T-helper 1 cell treated with Interleukin-12 subunit alpha and Interleukin-12 subunit beta and Interleukin-4 antibody, amounts not matched to agents 30 μg/mL and 1 μg/mL, for 36 hours (primary cell): Measurements from ENCODE around the gene NRAP.

Experiments
- H3K27ac Mint-ChIP-seq: one replicate; pipeline ENCODE4 v1.8.0; 2021; ENCODE audit warnings: mild to moderate bottlenecking, mixed read lengths
- H3K27me3 Mint-ChIP-seq: one replicate; pipeline ENCODE4 v1.8.0; 2021; ENCODE audit warnings: low read depth, mixed read lengths
- H3K36me3 Mint-ChIP-seq: one replicate; pipeline ENCODE4 v1.8.0; 2021; ENCODE audit warnings: low read depth, mixed read lengths
- H3K4me1 Mint-ChIP-seq: one replicate; pipeline ENCODE4 v1.8.0; 2021; ENCODE audit warnings: low read depth, mixed read lengths
- H3K4me3 Mint-ChIP-seq: one replicate; pipeline ENCODE4 v1.8.0; 2021; ENCODE audit warnings: mild to moderate bottlenecking, moderate library complexity, mixed read lengths
- H3K9me3 Mint-ChIP-seq: one replicate; pipeline ENCODE4 v1.8.0; 2021; ENCODE audit warnings: mixed read lengths

NRAP gene

DNA sequence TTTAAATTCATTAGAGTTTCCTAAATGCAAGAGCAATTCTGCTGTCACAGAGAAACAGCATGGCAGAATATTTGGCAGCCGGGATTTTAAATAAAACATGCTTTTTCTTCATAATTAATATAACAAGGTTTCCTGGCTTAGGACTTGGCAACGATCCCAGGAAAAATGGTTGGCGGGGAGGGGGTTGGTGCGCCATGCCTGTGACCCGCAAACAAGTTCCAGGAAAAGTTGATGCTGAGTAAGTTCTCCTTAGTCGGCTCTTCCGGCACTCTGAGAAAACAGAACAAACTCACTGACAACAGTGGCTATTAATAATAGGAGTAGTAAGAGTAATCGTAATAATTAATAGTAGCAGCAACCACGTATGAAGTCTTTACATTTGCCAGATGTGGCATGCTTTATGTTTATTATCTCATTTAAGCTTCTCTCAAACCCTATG is 106.4 kb downstream of the NRAP start:
- no peaks in the 10 kb centered on the region for H3K9me3 Mint-ChIP-seq
- H3K4me3 Mint-ChIP-seq: no peak overlapping the region
- H3K36me3 Mint-ChIP-seq: no peaks in the 10 kb centered on the region
- H3K27ac Mint-ChIP-seq: no peak overlapping the region
- peaks cover 7% of the 10 kb centered on the region for H3K4me1 Mint-ChIP-seq
- H3K27me3 Mint-ChIP-seq: peaks cover 12% of the 10 kb centered on the region

DNA sequence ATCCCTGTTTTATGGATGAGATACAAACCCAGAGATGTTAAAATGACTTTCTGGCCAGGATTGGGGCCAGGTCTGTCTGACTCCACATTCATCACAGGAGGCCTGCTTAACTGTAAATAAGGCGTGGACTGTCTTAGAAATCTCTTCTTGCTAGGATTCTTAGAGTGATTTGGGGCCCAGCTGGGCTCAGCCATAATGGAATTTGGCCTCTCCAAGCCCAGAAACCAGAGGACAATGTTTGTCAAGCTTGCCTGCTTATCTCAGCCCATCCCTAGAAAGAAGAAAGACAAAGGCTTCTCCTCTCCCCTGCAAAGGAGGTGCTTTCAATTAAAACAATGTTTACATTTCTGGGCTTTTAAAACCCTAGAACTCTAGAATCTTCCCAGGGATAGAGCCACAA is 108.1 kb downstream of the NRAP start:
- Mint-ChIP-seq H3K27me3 (peaks cover 12% of the 10 kb centered on the region), H3K36me3 (no peaks in the 10 kb centered on the region), H3K4me3 (no peak overlapping the region), H3K4me1 (peaks cover 9% of the 10 kb centered on the region), H3K27ac (no peak overlapping the region), H3K9me3 (no peaks in the 10 kb centered on the region)

DNA sequence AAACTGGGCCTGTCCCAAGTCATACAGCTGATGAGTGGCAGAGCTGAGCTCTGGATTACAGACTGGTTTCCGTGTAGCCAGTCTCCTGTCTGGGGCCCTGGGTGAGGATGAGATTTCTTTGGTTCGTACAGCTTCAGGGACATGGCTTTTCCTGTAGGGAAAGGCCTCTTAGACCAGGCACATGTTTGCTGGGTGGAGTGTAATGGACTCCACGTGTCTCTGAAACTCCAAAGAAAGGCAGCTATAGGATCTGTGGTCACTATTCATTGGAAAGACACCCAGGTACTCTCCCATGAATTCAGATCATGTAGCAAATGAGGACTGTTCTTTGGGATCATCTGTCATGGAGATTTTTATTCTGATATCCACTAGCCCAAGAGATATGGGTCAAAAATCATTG is 108.6 kb downstream of the NRAP start:
- Mint-ChIP-seq H3K27me3 (peaks cover 12% of the 10 kb centered on the region), H3K27ac (no peak overlapping the region), H3K4me3 (no peak overlapping the region), H3K4me1 (peaks cover 12% of the 10 kb centered on the region), H3K36me3 (no peaks in the 10 kb centered on the region), H3K9me3 (no peaks in the 10 kb centered on the region)

DNA sequence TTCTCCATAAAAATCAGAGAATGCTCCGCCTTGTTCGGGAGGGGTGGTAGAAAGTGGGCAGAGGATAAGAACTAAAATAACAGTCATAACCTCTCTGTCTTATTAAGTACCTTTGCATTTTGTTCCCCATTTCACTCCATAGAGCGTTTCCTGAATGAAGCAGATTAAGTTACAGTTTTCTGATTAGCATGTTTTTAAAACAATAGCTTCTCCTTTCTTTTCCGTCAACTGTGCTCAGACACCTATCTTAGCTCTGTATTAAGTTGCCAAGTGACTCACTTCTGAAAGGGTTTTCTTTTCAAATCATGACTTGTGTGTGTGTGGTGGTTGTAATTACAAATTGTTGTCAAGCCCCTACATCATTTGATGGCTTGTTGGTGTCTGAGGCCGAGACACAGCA is 109.6 kb downstream of the NRAP start:
- no peaks in the 10 kb centered on the region for H3K36me3 Mint-ChIP-seq
- H3K4me1 Mint-ChIP-seq: peaks cover 14% of the 10 kb centered on the region
- H3K27me3 Mint-ChIP-seq: peaks cover 12% of the 10 kb centered on the region
- no peak overlapping the region for H3K4me3 Mint-ChIP-seq
- H3K9me3 Mint-ChIP-seq: no peaks in the 10 kb centered on the region
- H3K27ac Mint-ChIP-seq: no peak overlapping the region

DNA sequence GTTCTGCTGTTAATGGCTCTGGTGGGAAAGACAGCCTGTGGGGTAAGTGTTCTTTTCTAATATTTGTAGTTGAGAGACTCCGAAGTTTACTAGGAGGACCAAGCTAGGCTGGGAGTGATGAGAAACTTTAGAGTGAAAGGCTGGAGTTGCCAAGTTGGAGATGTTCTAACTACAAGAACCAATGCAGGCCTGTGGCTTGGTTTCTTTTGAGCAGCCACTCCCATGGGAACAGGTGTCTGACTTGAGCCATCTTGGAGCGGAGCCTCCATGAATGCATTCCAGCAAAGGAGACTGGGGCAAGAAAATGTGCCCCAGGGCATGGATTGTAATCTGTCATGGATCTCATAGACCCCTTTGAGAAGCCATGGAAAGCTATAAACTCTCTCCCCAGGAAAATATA is 110.7 kb downstream of the NRAP start:
- peaks cover 14% of the 10 kb centered on the region for H3K4me1 Mint-ChIP-seq
- no peak overlapping the region for H3K4me3 Mint-ChIP-seq
- no peak overlapping the region for H3K27ac Mint-ChIP-seq
- peaks cover 12% of the 10 kb centered on the region for H3K27me3 Mint-ChIP-seq
- no peaks in the 10 kb centered on the region for H3K9me3 Mint-ChIP-seq
- H3K36me3 Mint-ChIP-seq: no peaks in the 10 kb centered on the region

DNA sequence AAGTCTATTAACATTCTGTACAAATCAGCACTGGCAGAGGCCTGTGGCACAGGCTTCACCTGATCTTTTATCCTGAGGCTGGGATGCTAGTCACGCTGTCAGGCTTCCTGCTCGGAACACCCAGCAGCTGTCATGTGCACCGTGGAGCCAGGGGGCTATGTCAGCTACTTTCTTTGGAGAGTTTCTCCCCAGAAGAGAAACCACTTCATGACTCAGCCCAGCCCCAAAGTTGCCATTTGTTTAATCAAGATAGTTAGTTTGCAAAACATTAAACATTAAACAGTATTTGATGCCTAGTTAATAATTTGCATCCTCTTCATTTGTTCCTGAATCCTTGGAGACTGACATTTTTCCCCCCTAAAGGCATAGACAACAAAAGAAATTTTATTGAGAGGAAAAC is 111.1 kb downstream of the NRAP start, which contains the start of gene HABP2:
HABP2 (plus strand) TSS at position 353 of the 400 bp plus-strand sequence. CDS start 69 bp downstream, outside the sequence.
- peaks cover 13% of the 10 kb centered on the region for H3K4me1 Mint-ChIP-seq
- H3K9me3 Mint-ChIP-seq: no peaks in the 10 kb centered on the region
- no peak within 1 kb of the TSS for H3K27ac Mint-ChIP-seq
- no peak within 1 kb of the TSS for H3K4me3 Mint-ChIP-seq
- H3K36me3 Mint-ChIP-seq: no peaks in the 10 kb centered on the region
- H3K27me3 Mint-ChIP-seq: peaks cover 12% of the 10 kb centered on the region

DNA sequence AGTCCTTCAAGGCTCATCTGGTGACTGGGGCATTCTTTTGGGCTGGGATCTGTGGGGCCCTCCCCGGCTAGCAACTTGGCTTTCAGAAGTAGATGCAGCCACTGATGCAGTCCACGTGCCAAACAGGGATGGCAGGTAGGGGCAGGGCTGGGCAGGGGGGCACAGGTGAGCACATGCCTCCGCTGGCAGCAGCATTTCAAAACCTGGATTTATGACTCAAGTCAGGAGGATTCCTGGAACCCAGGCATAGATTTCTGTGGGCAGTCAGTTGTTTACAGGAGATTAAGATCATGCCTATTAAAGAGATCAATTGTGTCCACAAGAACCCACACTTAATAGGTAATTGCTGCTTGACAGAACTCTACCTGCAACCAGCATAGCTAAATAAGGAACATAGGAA is 111.8 kb downstream of the NRAP start:
- Mint-ChIP-seq H3K27me3 (peaks cover 12% of the 10 kb centered on the region), H3K9me3 (no peaks in the 10 kb centered on the region), H3K27ac (no peak overlapping the region), H3K4me1 (peaks cover 7% of the 10 kb centered on the region), H3K4me3 (no peak overlapping the region), H3K36me3 (no peaks in the 10 kb centered on the region)

DNA sequence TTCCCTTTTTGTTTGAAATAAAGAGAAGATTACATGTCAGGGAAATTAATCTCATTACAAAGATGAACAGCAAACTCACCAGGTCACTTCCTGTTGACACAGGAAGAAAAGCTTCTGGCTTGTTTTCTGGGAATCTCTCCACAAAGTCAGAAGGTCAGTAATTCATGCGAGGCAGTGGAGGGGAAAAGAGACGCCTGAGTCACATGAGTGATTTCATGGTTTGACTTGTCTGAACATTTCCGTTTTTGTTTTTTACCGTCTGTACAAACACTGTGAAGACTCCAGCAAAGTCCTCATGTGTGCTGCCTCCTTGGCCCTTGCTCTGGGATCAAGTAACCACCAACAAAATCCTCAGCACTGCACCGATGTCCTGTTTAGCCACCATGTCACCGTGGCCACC is 113.5 kb downstream of the NRAP start:
- Mint-ChIP-seq H3K4me1 (peaks cover 7% of the 10 kb centered on the region), H3K36me3 (no peaks in the 10 kb centered on the region), H3K4me3 (no peak overlapping the region), H3K27me3 (peaks cover 12% of the 10 kb centered on the region), H3K27ac (no peak overlapping the region), H3K9me3 (no peaks in the 10 kb centered on the region)

DNA sequence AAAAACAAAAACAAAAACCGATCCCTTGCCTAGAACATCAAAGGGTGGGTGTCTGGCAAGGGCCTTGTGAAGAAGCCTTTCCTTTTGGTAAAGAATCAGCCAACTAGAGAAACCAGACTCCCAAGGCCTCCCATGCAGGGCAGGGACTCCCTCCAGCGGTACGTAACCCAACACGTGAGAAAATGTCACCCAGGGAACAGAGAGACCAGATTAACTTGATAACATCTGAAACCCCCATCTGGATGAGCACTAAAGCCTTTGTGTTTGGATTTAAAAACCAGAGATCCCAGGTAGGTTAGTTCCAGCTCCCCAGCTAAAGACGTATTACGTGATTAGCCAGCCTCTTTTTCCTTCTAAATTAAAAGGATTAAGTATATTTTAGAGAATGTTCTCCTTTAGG is 114.0 kb downstream of the NRAP start:
- H3K4me3 Mint-ChIP-seq: no peak overlapping the region
- H3K27me3 Mint-ChIP-seq: peaks cover 12% of the 10 kb centered on the region
- H3K4me1 Mint-ChIP-seq: peaks cover 7% of the 10 kb centered on the region
- no peaks in the 10 kb centered on the region for H3K36me3 Mint-ChIP-seq
- H3K27ac Mint-ChIP-seq: no peak overlapping the region
- H3K9me3 Mint-ChIP-seq: no peaks in the 10 kb centered on the region

DNA sequence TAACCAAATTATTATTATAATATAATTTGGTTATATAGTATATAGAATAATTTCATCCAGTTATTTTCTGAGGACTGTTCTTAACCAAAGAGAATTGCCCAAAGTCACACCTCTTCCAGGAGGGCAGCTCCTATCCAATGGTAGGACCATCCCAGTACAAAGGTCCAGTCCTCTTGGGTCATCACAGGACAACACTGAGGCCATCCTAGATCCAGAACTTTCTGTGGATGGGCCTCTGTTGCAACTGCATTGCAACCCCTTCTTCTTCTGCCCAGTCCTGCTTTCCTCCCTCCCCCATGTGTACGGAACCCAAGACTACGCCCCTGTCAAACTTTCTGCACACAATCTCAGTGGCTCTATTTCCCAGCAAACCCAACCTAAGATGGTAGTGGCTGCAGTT is 116.4 kb downstream of the NRAP start:
- H3K4me1 Mint-ChIP-seq: peaks cover 7% of the 10 kb centered on the region

DNA sequence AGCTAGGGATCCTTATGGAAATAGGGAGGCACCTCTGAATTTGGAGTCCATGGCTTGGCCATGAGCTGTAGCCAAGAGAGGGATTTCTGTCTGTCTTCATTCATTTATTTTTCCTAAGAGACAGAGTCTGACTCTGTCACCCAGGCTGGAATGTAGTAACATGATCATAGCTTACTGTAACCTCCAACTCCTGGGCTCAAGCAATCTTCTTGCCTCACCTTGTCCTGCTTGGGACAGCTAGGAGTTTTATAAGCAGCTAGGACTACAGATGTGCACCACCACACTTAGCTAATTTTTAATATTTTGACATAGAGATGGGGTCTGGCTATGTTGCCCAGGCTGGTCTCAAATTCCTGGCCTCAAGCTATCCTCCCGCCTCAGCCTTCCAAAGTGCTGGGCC is 119.4 kb downstream of the NRAP start:
- H3K27ac Mint-ChIP-seq: no peak overlapping the region
- H3K4me3 Mint-ChIP-seq: no peak overlapping the region
- H3K27me3 Mint-ChIP-seq: no peaks in the 10 kb centered on the region
- no peaks in the 10 kb centered on the region for H3K36me3 Mint-ChIP-seq
- no peaks in the 10 kb centered on the region for H3K4me1 Mint-ChIP-seq
- no peaks in the 10 kb centered on the region for H3K9me3 Mint-ChIP-seq

More for the DNA sequence above, 116.4 kb downstream of the NRAP start:
- Mint-ChIP-seq H3K36me3 (no peaks in the 10 kb centered on the region), H3K27ac (no peak overlapping the region), H3K9me3 (no peaks in the 10 kb centered on the region), H3K4me3 (no peak overlapping the region), H3K27me3 (no peaks in the 10 kb centered on the region)

DNA sequence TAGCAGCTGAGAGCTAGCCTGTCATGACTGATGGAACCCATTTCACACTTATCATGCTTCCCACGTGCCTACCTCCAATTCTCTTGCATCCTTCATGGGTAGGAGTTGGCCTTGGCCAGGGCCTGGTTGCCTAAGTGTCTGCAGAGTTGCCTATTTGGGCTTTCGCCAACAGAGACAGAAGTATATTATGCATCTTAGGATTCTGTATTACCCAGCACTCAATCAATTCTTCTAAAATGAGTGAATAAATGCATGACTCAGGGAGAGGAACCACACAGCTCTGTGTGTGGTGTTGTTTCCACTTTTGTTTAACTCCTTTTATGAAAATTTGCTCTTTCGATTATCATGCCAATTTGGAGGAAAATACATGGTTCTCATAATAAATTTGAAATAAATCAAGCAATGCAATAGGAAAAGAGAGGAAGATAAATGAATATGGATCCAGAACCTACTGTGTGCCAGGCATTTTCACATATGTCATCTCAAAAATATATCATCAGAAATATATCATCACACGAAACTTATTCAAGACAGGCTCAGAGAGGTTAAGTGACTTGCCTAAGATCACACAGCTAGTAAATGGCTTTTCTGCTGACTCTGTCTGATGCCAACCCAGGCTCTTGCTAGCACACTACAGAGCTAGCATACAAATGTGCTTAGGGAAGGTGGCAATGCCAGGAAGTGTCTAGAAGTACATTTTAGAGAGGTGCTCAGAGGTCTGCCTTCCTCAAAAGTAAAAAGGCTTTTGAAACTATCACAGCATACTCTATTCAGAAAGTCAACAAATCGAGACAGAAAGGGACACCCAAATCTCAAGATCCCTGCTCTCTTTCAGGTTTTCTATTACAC is 120.5 kb downstream of the NRAP start:
- no peak overlapping the region for H3K4me3 Mint-ChIP-seq
- H3K27me3 Mint-ChIP-seq: no peaks in the 10 kb centered on the region
- no peak overlapping the region for H3K27ac Mint-ChIP-seq
- no peaks in the 10 kb centered on the region for H3K36me3 Mint-ChIP-seq
- H3K4me1 Mint-ChIP-seq: no peaks in the 10 kb centered on the region
- no peaks in the 10 kb centered on the region for H3K9me3 Mint-ChIP-seq

DNA sequence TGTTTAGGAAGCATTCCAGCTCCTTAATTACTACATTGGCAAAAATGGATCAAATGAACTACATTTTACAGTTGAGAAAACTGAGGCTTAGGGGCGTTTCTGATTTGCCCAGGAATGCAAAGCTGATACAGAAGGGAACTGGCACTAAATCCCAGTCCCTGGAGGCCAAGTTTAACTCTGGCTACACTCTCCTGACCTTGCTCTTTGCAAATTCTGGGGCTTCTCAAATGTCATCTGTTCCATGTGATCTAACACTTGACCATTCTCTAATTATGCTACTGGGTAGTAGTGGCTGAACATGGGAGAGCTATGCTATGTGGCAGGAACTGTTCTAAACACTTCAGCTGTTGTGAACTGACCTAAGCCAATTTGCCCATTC is 122.3 kb downstream of the NRAP start:
- no peak overlapping the region for H3K27ac Mint-ChIP-seq
- H3K9me3 Mint-ChIP-seq: no peaks in the 10 kb centered on the region
- no peaks in the 10 kb centered on the region for H3K27me3 Mint-ChIP-seq
- H3K36me3 Mint-ChIP-seq: no peaks in the 10 kb centered on the region
- no peak overlapping the region for H3K4me3 Mint-ChIP-seq
- no peaks in the 10 kb centered on the region for H3K4me1 Mint-ChIP-seq

DNA sequence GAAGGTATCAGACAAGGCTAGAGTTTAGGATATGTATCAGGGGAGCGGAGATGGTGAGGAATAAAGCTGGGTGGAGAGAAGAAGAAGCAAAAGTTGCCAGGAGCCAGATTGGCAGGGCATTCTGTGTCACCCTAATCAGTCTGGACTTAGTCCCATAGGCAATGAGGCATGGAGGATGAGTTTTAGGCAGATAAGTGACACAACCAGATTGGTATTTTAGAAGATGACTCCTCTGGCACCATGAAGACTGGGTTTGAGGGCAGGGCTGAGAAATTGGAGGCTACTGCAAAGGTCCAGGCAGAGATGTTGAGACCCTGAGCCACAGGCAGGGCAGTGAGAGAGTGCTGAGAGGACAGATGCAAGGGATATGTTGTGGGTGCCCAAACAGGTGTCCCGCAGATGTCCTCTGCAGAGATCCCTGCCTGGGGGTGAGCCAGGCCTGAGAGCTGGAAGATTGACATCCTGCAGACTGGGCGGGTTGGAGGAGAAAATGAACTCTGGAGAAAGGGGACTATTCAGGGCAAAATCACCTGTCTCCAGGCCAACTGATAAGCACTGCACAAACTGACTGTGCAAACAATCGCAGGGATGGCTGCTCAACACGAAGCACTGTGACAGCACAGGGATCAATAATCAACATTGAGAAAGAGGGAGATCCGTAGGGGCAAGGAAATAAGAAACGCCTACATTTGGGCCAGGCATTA is 122.8 kb downstream of the NRAP start:
- Mint-ChIP-seq H3K9me3 (no peaks in the 10 kb centered on the region), H3K36me3 (no peaks in the 10 kb centered on the region), H3K27me3 (no peaks in the 10 kb centered on the region), H3K4me1 (no peaks in the 10 kb centered on the region), H3K27ac (no peak overlapping the region), H3K4me3 (no peak overlapping the region)

DNA sequence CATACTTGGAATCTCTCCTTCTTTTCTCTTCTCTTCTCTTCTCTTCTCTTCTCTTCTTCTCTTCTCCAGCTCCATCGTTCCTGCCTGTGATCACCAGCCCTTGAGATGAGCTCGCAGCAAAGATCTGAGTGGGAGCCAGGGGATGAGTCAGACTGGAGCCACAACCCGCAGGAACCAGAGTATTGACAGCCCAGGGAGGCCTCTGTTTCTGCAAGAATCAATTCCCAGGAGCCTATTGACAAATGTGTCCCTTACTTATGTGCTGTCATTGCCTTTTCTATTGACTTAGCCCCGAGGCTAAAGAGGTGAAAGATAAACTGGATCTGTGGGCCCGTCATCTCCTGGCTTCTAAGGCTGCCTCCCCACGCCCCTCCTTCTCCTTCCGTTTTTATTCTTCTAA is 124.1 kb downstream of the NRAP start:
- Mint-ChIP-seq H3K27ac (no peak overlapping the region), H3K4me1 (no peaks in the 10 kb centered on the region), H3K9me3 (no peaks in the 10 kb centered on the region), H3K36me3 (no peaks in the 10 kb centered on the region), H3K27me3 (no peaks in the 10 kb centered on the region), H3K4me3 (no peak overlapping the region)
